HEK293T (cell line): ENCODE data around the gene DMKN.

Source experiments
- BHLHE40 ChIP-seq: fragments of 450-650 bp; IDR thresholded peaks from 2 replicates; pipeline ENCODE4 v1.6.1; 2016; ENCODE audit warnings: mild to moderate bottlenecking, moderate library complexity, borderline replicate concordance
- ELF4 ChIP-seq: fragments of 450-650 bp; IDR thresholded peaks from 2 replicates; pipeline ENCODE4 v1.6.1; 2017; ENCODE audit warnings: antibody characterized with exemption
- FOXA1 ChIP-seq: fragments of 450-650 bp; IDR thresholded peaks from 2 replicates; pipeline ENCODE4 v1.6.1; 2016; ENCODE audit warnings: mild to moderate bottlenecking
- FOXM1 ChIP-seq: fragments of 450-650 bp; IDR thresholded peaks from 2 replicates; pipeline ENCODE4 v1.6.1; 2017; ENCODE audit warnings: mild to moderate bottlenecking, borderline replicate concordance
- LEF1 ChIP-seq: fragments of 450-650 bp; IDR thresholded peaks from 2 replicates; pipeline ENCODE4 v1.6.1; 2017; ENCODE audit warnings: mild to moderate bottlenecking, borderline replicate concordance
- NFRKB ChIP-seq: fragments of 450-650 bp; IDR thresholded peaks from 2 replicates; pipeline ENCODE4 v1.6.1; 2016; ENCODE audit warnings: mild to moderate bottlenecking, moderate library complexity
- SUZ12 ChIP-seq: fragments of 450-650 bp; IDR thresholded peaks from 2 replicates; pipeline ENCODE4 v1.6.1; 2016; ENCODE audit warnings: mild to moderate bottlenecking
- TF ChIP-seq, protein P1 (sequence below): fragments of 450-650 bp; IDR thresholded peaks from 2 replicates; pipeline ENCODE4 v1.6.1; 2016

DNA sequence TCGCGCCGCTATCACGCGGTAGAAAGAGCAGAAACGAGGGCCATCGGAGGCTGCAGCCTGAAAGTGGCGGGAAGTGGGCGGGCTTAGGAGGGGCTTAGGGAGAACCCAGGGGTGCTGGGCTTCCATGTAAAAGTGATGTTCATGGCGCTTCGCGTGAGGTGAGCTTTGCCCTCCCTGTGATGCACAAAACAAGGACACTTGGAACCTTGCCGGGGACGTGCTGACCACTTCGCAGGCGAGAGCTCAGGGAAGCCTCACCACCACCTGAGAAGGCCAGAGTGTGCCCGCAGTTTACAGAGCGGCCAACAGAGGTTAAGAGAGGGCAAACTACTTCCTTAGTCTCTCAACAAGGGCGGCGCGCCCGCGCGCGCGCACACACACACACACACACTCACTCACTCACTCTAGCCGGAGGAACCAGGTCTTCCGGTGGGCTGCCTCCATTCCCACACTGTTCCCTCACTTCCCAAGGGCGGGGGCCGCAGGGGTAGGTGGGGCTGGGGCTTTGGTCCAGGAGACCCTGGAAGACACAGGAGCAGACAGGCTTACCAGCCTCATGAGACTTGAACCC lies 20.5 kb upstream of the DMKN start:
- TF ChIP-seq FOXM1 (no peak), ELF4 (no peak), LEF1 (no peak), NFRKB (no peak), BHLHE40 (no peak), SUZ12 (no peak), FOXA1 (no peak)
- TF ChIP-seq, protein P1, sequence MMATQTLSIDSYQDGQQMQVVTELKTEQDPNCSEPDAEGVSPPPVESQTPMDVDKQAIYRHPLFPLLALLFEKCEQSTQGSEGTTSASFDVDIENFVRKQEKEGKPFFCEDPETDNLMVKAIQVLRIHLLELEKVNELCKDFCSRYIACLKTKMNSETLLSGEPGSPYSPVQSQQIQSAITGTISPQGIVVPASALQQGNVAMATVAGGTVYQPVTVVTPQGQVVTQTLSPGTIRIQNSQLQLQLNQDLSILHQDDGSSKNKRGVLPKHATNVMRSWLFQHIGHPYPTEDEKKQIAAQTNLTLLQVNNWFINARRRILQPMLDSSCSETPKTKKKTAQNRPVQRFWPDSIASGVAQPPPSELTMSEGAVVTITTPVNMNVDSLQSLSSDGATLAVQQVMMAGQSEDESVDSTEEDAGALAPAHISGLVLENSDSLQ, result no peak
